H1 (cell line): ENCODE results near the gene OSCP1. TPM values are rescaled to one million over a fixed set of nuclear protein-coding genes. Genes with fewer than 3 reads are reported as not detected.

Experiments
- ASH2L ChIP-seq: fragments of 200-600, 300-600 bp; sonication (generic); IDR thresholded peaks from one replicate; pipeline ENCODE4 v1.7.1; 2017; ENCODE audit warnings: low read length
- PHF8 ChIP-seq: fragments of 200-600 bp; sonication (generic); conservative IDR thresholded peaks from 2 replicates; pipeline ENCODE4 v1.7.1; 2012; ENCODE audit warnings: low read depth, mild to moderate bottlenecking, inconsistent platforms, low read length, moderate library complexity
- POLR2AphosphoS5 ChIP-seq: IDR thresholded peaks from 2 replicates; pipeline ENCODE4 v1.6.1; 2011; ENCODE audit warnings: low read depth, low read length
- RBBP5 ChIP-seq: IDR thresholded peaks from 2 replicates; pipeline ENCODE4 v1.7.1; 2012; ENCODE audit warnings: low read depth, mild to moderate bottlenecking, inconsistent platforms, low read length, moderate library complexity, borderline replicate concordance
- SP1 ChIP-seq: IDR thresholded peaks from 2 replicates; pipeline ENCODE4 v1.6.1; 2011; ENCODE audit warnings: low read depth, low read length
- TAF1 ChIP-seq: IDR thresholded peaks from 2 replicates; pipeline ENCODE4 v1.6.1; 2011; ENCODE audit warnings: mild to moderate bottlenecking, low read depth, low read length
- polyA plus RNA-seq, 7 experiments: library from polyadenylated mRNA; depleted of rRNA in 3 of 7; stranded (reverse) in 5 of 7; unstranded in 2 of 7; fragments of >200 nt in 5 of 7; fragments of 200-250 nt in 2 of 7; gene quantifications; 1 replicate in 5 of 7; 2 replicates in 1 of 7; 4 replicates in 1 of 7; pipeline versions ENCODE4 v1.2.1 to v1.2.3, GENCODE V29; 2011 to 2013; ENCODE audit warnings: missing spikeins in 2 of 7, mixed read lengths in 2 of 7
- total RNA-seq: library from RNA; stranded (reverse); fragmentation: NEBNext Ultra II Directional; extraction: Animal tissue kit (Norgen Biotek cat#: 25700); gene quantifications from 2 replicates; pipeline ENCODE4 v1.2.1, GENCODE V29; 2021
- TF ChIP-seq, protein P1 (sequence below): fragments of 300-600 bp; sonication (generic); IDR thresholded peaks from 2 replicates; pipeline ENCODE4 v1.7.1; 2012; ENCODE audit warnings: low read length, moderate library complexity, mild to moderate bottlenecking, inconsistent platforms; ENCODE audit not compliant: insufficient replicate concordance
- TF ChIP-seq, protein P2 (sequence below): IDR thresholded peaks from 2 replicates; pipeline ENCODE4 v1.6.1; 2011; ENCODE audit warnings: low read depth, mild to moderate bottlenecking, low read length; ENCODE audit not compliant: insufficient read depth
- TF ChIP-seq, protein P3 (sequence below): IDR thresholded peaks from 2 replicates; pipeline ENCODE4 v1.6.1; 2011; ENCODE audit warnings: low read length, improper control_type of control experiment

Gene OSCP1
- total and polyA plus RNA-seq, 2 of the 8 experiments (the other 6 are each of a cell fraction or from before 2014, with no cell fraction given): 1.8 to 3.3 TPM

DNA sequence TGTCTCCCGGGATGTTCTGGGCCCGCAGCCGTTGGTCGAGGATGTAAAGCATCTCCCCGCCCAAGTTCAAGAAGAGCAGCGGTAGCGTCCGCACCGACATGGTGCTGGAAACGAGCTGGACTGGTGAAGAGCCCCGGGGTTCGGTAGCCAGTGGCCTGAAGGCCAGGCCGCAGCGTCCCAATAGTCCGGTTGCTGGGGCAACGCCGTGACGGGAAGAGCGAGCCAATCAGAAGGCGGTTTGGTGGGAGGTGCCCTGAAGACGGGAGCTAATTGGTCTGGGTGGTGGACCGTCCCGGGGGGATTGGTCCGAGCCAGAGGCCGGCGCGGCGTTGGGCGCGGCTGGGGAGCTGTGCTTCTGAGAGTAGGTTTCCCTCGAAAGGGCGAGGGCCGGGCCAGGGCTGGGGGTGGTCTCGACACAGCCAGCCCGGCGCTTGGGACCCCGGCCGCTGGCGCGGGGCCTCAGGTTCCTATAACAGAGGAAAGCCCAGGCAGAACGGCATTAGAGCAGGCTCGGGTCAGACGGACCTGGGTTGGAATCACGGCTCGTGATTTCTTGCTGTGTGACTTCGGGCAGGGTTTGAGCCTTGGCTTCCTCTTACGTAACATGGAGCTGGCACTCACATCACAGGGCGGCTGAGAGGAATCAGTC lies at the start of gene OSCP1 (continued):
- TF ChIP-seq, protein P1, sequence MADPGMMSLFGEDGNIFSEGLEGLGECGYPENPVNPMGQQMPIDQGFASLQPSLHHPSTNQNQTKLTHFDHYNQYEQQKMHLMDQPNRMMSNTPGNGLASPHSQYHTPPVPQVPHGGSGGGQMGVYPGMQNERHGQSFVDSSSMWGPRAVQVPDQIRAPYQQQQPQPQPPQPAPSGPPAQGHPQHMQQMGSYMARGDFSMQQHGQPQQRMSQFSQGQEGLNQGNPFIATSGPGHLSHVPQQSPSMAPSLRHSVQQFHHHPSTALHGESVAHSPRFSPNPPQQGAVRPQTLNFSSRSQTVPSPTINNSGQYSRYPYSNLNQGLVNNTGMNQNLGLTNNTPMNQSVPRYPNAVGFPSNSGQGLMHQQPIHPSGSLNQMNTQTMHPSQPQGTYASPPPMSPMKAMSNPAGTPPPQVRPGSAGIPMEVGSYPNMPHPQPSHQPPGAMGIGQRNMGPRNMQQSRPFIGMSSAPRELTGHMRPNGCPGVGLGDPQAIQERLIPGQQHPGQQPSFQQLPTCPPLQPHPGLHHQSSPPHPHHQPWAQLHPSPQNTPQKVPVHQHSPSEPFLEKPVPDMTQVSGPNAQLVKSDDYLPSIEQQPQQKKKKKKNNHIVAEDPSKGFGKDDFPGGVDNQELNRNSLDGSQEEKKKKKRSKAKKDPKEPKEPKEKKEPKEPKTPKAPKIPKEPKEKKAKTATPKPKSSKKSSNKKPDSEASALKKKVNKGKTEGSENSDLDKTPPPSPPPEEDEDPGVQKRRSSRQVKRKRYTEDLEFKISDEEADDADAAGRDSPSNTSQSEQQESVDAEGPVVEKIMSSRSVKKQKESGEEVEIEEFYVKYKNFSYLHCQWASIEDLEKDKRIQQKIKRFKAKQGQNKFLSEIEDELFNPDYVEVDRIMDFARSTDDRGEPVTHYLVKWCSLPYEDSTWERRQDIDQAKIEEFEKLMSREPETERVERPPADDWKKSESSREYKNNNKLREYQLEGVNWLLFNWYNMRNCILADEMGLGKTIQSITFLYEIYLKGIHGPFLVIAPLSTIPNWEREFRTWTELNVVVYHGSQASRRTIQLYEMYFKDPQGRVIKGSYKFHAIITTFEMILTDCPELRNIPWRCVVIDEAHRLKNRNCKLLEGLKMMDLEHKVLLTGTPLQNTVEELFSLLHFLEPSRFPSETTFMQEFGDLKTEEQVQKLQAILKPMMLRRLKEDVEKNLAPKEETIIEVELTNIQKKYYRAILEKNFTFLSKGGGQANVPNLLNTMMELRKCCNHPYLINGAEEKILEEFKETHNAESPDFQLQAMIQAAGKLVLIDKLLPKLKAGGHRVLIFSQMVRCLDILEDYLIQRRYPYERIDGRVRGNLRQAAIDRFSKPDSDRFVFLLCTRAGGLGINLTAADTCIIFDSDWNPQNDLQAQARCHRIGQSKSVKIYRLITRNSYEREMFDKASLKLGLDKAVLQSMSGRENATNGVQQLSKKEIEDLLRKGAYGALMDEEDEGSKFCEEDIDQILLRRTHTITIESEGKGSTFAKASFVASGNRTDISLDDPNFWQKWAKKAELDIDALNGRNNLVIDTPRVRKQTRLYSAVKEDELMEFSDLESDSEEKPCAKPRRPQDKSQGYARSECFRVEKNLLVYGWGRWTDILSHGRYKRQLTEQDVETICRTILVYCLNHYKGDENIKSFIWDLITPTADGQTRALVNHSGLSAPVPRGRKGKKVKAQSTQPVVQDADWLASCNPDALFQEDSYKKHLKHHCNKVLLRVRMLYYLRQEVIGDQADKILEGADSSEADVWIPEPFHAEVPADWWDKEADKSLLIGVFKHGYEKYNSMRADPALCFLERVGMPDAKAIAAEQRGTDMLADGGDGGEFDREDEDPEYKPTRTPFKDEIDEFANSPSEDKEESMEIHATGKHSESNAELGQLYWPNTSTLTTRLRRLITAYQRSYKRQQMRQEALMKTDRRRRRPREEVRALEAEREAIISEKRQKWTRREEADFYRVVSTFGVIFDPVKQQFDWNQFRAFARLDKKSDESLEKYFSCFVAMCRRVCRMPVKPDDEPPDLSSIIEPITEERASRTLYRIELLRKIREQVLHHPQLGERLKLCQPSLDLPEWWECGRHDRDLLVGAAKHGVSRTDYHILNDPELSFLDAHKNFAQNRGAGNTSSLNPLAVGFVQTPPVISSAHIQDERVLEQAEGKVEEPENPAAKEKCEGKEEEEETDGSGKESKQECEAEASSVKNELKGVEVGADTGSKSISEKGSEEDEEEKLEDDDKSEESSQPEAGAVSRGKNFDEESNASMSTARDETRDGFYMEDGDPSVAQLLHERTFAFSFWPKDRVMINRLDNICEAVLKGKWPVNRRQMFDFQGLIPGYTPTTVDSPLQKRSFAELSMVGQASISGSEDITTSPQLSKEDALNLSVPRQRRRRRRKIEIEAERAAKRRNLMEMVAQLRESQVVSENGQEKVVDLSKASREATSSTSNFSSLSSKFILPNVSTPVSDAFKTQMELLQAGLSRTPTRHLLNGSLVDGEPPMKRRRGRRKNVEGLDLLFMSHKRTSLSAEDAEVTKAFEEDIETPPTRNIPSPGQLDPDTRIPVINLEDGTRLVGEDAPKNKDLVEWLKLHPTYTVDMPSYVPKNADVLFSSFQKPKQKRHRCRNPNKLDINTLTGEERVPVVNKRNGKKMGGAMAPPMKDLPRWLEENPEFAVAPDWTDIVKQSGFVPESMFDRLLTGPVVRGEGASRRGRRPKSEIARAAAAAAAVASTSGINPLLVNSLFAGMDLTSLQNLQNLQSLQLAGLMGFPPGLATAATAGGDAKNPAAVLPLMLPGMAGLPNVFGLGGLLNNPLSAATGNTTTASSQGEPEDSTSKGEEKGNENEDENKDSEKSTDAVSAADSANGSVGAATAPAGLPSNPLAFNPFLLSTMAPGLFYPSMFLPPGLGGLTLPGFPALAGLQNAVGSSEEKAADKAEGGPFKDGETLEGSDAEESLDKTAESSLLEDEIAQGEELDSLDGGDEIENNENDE: no peak
- TF ChIP-seq, protein P2, sequence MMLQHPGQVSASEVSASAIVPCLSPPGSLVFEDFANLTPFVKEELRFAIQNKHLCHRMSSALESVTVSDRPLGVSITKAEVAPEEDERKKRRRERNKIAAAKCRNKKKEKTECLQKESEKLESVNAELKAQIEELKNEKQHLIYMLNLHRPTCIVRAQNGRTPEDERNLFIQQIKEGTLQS: no peak
- TF ChIP-seq TAF1: peak; percentile 74
- TF ChIP-seq, protein P3, sequence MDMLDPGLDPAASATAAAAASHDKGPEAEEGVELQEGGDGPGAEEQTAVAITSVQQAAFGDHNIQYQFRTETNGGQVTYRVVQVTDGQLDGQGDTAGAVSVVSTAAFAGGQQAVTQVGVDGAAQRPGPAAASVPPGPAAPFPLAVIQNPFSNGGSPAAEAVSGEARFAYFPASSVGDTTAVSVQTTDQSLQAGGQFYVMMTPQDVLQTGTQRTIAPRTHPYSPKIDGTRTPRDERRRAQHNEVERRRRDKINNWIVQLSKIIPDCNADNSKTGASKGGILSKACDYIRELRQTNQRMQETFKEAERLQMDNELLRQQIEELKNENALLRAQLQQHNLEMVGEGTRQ: no peak
- peak; percentile 53; the same call in 1 of the 2 replicates for TF ChIP-seq RBBP5
- peak; percentile 75 for TF ChIP-seq PHF8
- peak; percentile 69 for TF ChIP-seq POLR2AphosphoS5
- peak; percentile 42 for TF ChIP-seq ASH2L
- peak; percentile 98 for TF ChIP-seq SP1
